ENCODE data around the gene HOXB8.

The HOXB8 gene

DNA sequence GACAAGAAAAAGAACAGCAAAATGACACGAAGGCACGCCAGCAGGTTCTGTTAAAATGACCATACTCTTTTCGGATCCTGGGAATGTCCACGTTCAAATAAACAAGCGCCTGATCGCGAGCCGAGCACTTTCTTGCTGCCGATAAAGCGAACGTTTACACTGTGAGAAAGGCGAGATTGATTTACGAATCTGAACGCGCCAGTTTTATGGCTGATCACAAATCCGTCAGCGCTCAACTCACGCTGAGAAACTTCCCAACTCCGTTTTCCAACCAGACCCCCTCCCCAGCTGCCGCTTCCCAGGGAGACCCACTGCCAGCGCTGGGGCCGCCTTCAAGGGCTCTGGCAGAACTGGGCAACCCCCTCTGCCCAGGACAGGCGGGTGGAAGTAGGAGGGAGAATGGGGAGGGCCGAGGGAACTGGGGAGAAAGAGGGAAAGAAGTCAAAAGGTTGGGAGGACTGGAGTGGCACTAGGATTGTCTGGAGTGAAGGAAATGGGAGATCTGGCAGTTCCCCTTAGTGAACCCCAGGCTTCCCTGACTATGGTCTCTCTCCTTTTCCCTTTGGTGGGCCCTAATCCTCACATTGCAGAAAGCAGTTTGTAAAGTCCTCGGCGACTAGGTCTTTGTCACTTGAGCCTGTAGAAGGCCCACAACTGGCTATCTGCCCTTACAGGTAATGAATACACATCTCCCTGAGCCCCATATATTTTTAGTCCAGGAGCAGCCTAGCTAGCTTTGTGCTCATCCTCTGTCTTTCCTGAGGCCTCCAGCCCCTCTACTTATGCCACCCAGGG, 43.9 kb downstream of the HOXB8 start:
- DNase-seq (ENCODE audit: extremely low spot score, insufficient read length, low read depth) (no peak), FAIRE-seq (no peak)

DNA sequence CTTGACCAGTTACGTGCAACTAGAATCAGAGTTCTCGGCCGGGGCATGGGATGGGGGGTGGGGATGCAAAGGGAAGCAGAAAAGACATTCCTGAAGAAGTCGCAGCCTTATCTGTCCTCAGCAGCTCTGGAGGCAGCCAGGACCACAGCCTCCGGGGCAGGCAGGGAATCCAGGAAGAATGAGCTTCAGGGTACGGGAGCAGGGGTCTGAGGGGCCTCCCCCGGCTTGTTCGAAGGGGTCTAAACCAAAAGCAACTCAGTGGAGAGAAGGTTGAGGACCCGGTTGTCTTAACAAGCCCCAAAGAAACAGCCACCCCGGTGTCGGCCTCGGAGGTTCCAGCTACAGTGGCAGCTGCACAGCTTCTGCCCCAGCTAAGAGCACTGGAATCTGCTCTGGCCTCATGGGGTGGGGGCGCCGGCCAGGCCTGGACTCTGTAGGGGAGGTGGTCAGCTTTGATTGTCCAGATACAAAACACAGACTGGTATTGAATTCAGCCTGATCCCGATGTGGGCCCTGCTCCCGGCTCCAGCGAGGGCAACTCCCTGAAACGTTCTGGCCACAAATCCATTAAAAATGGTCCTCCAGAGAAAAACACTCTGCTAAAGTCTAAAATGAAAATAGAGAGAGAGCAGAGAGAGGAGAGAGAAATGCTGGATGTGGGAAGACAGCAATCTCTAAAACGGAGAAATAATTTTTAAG, 44.6 kb downstream of the HOXB8 start:
- no peak for DNase-seq (ENCODE audit: extremely low spot score, insufficient read length, low read depth)
- FAIRE-seq, result no peak

DNA sequence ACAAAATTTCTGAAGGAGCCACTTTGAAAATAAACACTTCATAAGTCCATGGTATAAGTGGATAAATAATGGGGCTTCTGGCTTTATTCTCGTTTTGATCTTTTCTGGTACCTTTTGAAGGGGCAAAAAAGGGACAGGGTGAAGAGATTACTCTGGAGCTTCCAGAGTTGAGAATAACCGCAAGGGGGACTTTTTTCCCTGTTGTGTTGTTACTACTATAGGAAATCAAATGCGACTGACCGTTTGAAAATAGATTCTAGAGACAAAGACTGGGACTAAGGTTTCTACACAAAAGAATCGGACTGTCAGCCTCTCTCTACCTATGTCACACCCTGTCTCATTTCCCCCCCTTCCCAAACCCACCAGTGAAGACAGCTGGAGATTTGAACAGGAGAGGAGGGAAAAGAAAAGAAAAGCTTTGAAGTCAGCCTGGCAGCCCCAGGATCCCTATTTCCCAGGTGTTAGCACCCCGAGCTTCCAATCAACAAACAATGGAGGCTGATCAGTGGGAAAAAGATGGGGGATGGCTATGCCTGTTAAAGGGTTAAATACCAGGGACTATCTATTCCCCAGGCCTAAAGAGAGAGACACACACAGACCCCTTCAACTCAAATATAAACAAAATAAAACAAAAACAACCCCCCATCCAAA, 45.3 kb downstream of the HOXB8 start:
- FAIRE-seq (no peak), DNase-seq (ENCODE audit: extremely low spot score, insufficient read length, low read depth) (no peak)

DNA sequence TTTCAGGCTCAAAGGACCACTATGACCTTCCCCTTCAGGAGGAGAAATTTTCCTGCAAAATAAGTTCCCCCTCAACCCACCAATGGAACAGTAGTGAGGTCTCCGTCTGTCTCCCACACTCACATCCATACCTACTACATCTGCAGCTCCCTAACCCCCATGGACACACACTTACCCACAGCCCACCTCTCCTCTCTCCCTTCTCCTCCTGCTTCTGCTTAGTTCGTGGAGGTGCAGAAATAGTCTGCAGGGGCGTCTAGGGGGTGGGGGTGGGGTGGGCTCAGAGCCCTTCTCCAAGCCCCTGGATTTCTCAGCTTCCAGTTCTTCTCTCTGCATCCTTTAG, 45.9 kb downstream of the HOXB8 start:
- FAIRE-seq (no peak), DNase-seq (ENCODE audit: extremely low spot score, insufficient read length, low read depth) (no peak)

DNA sequence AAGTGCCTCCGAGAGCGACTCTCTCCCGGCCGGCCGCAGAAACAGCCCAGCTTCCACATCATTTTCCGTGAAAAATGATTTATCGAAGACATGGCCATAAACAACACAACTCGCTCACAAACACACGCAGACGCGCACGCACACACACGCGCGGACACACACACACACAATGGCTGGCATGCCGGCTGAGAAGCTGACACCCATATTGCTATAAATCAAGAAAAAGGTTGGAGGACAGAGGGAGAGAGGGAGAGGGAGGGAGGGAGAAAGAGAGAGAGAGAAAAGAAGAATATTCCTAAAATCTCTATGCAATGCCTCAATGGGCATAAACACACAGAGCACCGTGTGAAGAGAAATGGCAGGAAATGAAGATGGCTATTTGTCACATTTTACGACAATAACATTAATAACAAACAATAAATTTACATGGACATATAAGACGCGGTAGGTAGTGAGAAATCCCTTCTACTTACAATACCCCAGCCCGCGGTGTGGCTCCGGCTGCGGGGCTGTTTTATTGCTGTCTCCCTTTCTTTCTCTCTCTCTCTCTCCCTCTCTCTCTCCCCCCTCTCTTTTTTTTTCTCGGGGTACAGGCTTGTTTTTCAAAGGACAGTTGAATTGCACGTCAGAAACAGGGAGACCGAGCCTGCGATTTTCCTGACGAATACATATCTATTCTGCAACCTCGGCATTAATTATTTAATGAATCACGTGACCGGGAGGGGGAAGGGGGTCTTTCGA, 46.4 kb downstream of the HOXB8 start:
- FAIRE-seq, result no peak

DNA sequence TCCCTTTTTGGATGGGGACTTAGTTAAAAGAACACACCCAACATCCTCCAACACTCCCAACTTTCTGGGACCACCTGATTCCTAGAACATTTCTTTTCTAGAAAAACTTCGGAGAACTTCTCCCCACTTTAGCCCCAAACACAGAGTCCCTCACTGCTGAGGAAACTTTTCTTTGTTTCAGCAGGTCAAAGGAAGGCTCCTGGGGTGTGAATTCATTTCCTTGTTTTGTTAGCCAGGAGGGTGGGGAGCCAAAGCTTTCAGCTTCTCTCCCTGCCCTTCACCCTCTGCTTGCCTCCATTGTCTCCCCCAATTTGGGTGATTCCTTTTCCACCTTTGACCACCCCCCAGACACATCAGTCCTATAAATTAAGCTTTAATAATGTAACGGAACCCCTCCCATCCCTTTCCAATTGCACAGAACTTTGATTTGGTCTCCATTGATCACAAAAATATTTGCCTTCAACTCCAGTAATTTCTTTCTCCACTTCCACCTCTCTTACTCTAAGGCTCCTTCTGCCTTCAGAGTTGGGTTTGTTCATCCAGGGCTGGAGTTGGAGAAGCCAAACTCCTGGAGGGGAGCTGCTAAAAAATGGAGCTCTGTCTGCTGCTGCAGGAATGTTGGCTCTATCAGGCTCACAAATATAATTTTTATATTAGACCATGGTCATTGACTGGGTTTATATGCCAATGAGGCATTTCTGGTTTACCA, 47.3 kb downstream of the HOXB8 start:
- DNase-seq (ENCODE audit: extremely low spot score, insufficient read length, low read depth) (no peak), FAIRE-seq (no peak)

More for the DNA sequence above, 46.4 kb downstream of the HOXB8 start:
- no peak for DNase-seq (ENCODE audit: extremely low spot score, insufficient read length, low read depth)

DNA sequence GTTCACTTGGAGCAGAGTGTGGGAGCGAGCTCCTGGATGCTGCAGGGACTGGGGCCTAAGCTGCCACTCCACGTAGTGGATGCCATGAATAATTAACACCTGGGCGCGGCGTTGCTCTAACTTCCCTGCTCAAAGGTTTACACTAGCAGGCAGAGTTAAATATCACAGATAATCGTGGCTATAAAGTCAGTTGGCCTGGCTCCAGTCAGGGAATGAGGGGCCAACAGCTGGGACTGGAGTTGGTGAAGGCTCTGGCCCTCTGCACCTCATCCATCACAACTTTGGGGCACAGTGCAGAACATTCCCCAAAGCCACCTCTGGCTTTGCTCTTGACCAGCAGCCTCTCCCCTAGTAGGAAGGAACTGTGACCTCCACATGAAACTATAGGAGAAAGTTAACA, 47.9 kb downstream of the HOXB8 start:
- no peak for FAIRE-seq
- DNase-seq (ENCODE audit: extremely low spot score, insufficient read length, low read depth), result no peak

DNA sequence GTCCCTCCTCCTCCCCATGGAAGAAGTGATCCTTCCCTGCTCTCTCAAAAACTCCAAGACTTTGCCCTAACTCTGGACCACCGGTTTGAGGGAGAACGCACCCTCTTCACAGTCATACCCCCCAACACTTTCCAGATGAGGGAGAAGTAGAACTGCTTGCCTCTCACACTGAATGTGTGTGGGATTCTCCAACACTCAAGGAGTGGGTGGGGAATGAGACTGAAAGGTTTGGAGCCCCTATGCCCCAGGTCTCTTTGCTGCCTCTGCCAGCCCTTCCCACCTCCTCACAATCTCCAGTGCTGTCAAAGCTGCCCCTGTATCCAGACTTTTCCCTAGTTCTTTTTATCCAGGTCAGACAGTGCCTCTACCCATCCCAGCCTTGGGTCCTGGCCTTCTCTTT, 48.4 kb downstream of the HOXB8 start:
- DNase-seq (ENCODE audit: extremely low spot score, insufficient read length, low read depth), result no peak
- no peak for FAIRE-seq

DNA sequence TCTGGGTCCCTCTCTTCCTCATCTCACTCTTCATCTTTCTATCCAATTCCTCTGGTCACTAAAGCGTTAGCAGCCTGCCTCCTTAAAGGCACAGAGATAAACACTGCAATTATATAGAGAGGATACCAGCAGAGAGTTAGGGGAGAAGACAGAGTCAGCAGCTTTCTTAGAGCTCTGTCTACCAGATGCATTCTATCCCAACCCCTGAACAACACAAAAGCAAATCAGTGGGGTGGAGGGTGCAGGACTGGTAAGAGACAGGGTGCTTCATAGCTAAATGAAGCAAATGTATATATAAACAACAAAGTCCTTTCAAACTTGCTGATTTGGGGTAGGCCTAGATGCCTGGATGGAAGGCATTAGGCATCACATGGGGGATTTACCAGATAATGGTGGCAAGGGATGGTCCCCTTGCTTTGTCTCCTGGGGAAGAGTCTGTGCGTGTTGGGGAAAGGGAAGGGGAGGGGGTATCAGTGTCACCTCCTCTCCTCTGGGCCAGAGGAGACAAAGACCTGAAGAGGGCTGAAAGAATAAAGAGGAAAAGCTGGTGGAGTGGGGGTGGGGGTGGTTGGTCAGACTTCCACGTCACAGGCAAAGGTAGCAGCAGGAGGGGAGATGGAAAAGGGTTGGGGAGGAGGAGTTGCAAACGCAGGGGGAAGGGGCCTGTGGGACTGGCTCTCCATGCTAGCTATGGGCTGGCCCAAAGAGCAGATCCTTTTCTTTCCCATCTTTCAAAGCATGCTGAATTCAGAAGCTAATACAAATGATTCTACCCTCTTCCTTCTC, 49.0 kb downstream of the HOXB8 start:
- DNase-seq (ENCODE audit: extremely low spot score, insufficient read length, low read depth), result no peak

DNA sequence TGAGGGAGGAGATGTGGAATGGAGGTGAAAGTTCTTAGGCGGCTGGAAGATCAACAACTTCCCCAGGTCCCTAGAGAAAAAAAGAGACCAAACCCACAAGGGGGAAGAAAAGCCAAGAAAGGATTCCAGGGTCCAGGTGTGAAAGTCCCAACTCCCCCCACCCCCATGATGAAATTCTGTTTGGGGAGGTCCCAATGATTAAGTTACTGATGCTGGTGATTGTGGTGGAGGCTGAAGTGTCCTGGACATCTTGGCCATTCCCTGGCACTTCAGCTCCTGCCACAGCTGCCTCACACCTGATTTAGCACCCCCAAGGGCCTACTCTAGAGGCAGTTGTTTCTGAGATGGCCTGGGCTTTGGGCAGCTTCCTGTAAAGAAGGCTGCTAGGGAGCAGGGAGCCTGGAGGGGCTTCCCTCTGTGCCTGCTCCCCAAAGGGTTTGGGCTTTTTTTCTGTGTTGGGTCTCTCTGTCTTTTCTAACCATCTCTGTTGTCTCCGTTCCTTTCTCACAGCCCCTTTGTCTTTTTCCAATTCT, 50.0 kb downstream of the HOXB8 start:
- DNase-seq (ENCODE audit: extremely low spot score, insufficient read length, low read depth), result no peak
- FAIRE-seq, result no peak

More for the DNA sequence above, 49.0 kb downstream of the HOXB8 start:
- no peak for FAIRE-seq

DNA sequence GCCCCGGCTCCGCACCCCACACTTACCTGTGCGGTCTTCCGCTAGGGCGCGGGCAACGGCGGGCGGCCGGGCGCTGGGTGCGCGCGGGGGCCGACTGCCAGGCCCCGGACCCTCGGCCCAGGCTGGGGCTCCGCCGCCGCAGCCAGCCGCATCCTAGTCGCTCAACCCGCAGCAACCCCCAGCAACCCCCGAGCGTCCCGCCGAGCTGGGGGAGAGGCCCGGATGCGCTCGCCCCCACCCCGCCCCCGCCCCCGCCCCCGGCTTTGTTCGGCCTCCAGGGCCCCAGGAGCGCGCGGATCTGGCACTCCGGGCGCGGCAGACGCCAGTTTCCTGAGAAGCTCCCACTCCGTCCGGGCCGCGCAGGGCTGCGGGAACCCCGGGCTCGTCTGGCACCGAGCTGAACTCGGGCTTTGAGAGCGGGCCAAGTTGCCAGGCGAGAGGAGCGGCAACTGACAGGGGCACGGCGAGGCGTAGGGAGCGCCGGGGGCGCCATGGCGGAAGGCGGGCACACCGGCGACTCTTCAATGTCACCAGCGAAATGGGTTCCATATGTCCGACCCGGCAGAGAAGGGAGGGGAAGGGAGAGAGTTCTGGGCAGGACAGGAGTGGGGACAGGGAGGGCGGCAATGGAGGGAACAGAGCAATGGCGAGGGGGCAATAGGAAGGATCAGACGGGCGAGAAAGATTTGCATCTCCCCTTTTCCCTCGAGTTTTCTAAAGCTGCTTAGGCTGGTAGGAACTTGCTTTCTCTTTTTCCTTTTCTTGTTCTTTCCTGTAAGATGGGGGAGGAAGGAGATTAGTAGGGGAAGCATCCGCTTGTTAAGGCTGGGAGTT, 50.7 kb downstream of the HOXB8 start:
- FAIRE-seq (no peak), DNase-seq (ENCODE audit: extremely low spot score, insufficient read length, low read depth) (no peak)

DNA sequence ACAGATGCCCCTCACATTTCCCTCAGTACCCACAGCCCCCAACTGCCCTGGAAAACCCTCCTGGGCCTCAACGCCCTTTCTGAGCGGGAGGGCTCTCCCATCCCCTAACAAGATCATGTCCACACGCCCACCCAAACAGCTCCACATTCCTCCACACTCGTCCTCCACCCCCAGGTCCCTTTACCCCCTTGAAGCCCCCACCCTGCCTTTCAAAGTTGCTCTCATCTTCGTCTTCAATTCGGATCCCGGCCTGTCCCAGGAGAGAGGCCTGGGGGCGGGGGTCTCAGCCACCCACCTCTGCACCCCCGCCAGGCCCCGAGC, 51.3 kb downstream of the HOXB8 start:
- DNase-seq (ENCODE audit: extremely low spot score, insufficient read length, low read depth) (no peak), FAIRE-seq (no peak)

DNA sequence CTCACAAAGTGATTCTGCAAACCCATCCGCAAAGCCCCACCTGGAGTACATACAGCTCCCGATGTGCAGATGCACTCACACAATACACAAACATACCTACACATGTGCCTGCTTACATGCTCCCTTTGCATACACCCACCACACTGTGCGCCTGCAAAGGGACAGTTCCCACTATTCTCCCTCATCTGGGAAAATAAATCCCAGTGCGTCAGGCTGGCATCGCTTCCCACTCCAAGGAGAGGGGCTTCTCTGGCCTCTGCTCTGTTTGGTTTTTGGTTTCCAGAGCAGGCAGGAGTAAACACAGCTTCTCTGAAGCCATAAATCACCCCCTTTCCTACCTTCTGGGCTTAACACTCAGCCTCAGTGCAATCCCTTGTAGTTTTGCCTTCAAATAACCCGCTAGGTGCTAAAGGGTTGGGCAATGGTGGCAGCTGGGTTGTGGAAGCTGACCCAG, 51.7 kb downstream of the HOXB8 start:
- FAIRE-seq (no peak), DNase-seq (ENCODE audit: extremely low spot score, insufficient read length, low read depth) (no peak)

DNA sequence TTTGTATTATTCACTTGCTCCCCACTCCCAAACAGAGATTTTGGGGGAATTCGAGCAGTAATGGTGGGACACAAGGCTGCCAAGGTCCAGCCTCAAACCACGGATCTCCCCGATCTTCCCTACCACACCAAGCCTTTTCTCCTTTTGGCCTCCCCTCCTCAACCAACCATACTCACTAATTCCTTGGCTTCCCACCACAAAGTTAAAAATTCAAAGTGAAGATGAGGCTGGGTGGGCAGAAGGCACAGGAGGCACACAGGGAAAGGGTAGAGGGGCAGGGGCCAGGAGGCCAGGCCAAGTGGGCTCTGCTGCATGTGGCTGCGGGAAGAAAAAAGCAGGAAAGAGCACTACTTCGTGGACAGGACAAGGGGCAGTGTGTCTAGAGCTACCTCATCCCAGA, 52.2 kb downstream of the HOXB8 start:
- DNase-seq (ENCODE audit: extremely low spot score, insufficient read length, low read depth), result no peak
- no peak for FAIRE-seq
